A673 (cell line): Measurements from ENCODE around the gene CDC123. TPM values are rescaled to one million over a fixed set of nuclear protein-coding genes. Genes with fewer than 3 reads are reported as not detected.
A peak's percentile ranks its signal among the peaks of the same experiment; 100 is the strongest.

Experiments used
- BruUV-seq: library from RNA; stranded (reverse); fragments of 400-500 nt; replicated peaks from 2 replicates; lab custom pipeline; 2021; lab: Mats Ljungman, UMichigan
- CTCF ChIA-PET: fragments of 300-600 bp; sonication (Branson Sonifier 250); formaldehyde crosslinking; loops from one replicate; lab custom pipeline; 2022; ENCODE audit warnings: antibody characterized with exemption; lab: Charles Lee
- POLR2A ChIA-PET: fragments of 300-600 bp; sonication (Branson Sonifier 250); formaldehyde crosslinking; loops from one replicate; lab custom pipeline; 2022; ENCODE audit warnings: antibody characterized with exemption; ENCODE audit not compliant: low non-redundant PET; lab: Charles Lee
- DNase-seq: peaks from one replicate; pipeline ENCODE4 v3.0.0-alpha.2; 2015; ENCODE audit warnings: low spot score
- H3K27ac ChIP-seq: fragments of 200-600 bp; sonication (generic); 2 replicates; pipeline ENCODE4 v1.5.1; 2016; ENCODE audit warnings: mixed run types, low read depth, mild to moderate bottlenecking, mixed read lengths, antibody characterized with exemption, low read length; ENCODE audit not compliant: poor library complexity, severe bottlenecking
- H3K27me3 ChIP-seq: fragments of 200-600 bp; sonication (generic); replicated peaks from 2 replicates; pipeline ENCODE4 v1.6.1; 2017; ENCODE audit warnings: mixed run types, low read depth, mild to moderate bottlenecking, mixed read lengths, antibody characterized with exemption, low read length; ENCODE audit not compliant: insufficient read depth, poor library complexity
- H3K36me3 ChIP-seq: fragments of 200-600 bp; sonication (generic); 2 replicates; pipeline ENCODE4 v1.6.1; 2016; ENCODE audit warnings: mixed run types, mild to moderate bottlenecking, mixed read lengths, antibody characterized with exemption, low read length; ENCODE audit not compliant: insufficient read depth, poor library complexity, severe bottlenecking
- H3K4me1 ChIP-seq: fragments of 200-600 bp; sonication (generic); 2 replicates; pipeline ENCODE4 v1.6.1; 2017; ENCODE audit warnings: mixed run types, mild to moderate bottlenecking, mixed read lengths, antibody characterized with exemption, low read length; ENCODE audit not compliant: insufficient read depth, poor library complexity, severe bottlenecking
- H3K4me3 ChIP-seq: fragments of 200-600 bp; sonication (generic); 2 replicates; pipeline ENCODE4 v1.5.1; 2016; ENCODE audit warnings: low read depth, mixed run types, mild to moderate bottlenecking, mixed read lengths, low read length; ENCODE audit not compliant: poor library complexity, severe bottlenecking
- H3K9me3 ChIP-seq: fragments of 200-600 bp; sonication (generic); 2 replicates; pipeline ENCODE4 v1.6.1; 2016; ENCODE audit warnings: mixed run types, low read depth, mild to moderate bottlenecking, mixed read lengths, antibody characterized with exemption, low read length; ENCODE audit not compliant: poor library complexity, severe bottlenecking
- EZH2 ChIP-seq: fragments of 200-600 bp; sonication (generic); IDR thresholded peaks from 2 replicates; pipeline ENCODE4 v1.6.1; 2017; ENCODE audit warnings: borderline replicate concordance, low read depth, mild to moderate bottlenecking, mixed read lengths, antibody characterized with exemption, low read length; ENCODE audit not compliant: poor library complexity, severe bottlenecking
- intact Hi-C: fragments of 100-400 bp; cut with micrococcal nuclease; formaldehyde crosslinking; loops from one replicate; pipeline ENCODE4 v1.10.0; 2022; ENCODE audit not compliant: unreplicated experiment
- total RNA-seq: library from RNA; stranded (reverse); gene quantifications from 2 replicates; pipeline ENCODE4 v1.2.3, GENCODE V29; 2021
- TF ChIP-seq, protein P1 (sequence below): fragments of 300-800, 200-600 bp; sonication (generic); conservative IDR thresholded peaks from 2 replicates; pipeline ENCODE4 v1.5.1; 2017; ENCODE audit warnings: low read depth, mild to moderate bottlenecking, antibody characterized with exemption, low read length, moderate library complexity, mixed read lengths

Gene CDC123
- total RNA-seq, 1 experiment from 2014 or later: 207 TPM

DNA sequence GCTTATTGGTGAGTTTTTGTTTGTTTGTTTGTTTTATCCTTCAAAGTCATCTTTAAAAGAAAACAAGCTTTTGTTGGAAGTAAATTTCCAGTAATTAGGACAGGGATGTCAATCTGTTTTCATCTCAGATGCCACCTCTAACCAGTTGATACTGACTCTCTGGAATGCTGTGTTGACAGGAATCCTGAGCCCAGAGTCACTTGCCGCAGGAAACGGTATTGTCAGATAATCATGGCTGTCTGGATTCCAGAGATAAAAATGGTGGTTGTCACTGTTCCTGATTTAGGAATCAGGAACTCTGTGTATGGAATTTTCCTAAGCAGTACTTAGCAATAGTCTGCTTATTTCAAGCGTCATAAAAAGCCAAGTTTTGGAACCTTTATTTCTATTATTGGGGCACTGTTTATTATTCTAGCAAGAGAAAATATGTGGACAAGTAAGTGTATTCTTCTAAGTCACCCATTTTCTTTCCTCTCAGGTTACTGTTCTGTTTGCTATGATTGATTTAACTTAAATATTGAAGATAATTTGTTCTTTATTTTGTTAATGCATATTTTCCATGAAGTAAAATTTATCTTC is 39.2 kb downstream of the CDC123 start:
- Histone ChIP-seq H3K27me3 (no peaks in the 10 kb centered on the region), H3K36me3 (peaks cover 73% of the 10 kb centered on the region), H3K27ac (no peak overlapping the region), H3K4me1 (peaks cover 11% of the 10 kb centered on the region), H3K4me3 (no peak overlapping the region), H3K9me3 (no peaks in the 10 kb centered on the region)
- intact Hi-C loops: no loop called here
- BruUV-seq: no TSS peak
- CTCF ChIA-PET: no interaction called here
- no peak for DNase-seq
- POLR2A ChIA-PET: no interaction called here
- TF ChIP-seq, protein P1, sequence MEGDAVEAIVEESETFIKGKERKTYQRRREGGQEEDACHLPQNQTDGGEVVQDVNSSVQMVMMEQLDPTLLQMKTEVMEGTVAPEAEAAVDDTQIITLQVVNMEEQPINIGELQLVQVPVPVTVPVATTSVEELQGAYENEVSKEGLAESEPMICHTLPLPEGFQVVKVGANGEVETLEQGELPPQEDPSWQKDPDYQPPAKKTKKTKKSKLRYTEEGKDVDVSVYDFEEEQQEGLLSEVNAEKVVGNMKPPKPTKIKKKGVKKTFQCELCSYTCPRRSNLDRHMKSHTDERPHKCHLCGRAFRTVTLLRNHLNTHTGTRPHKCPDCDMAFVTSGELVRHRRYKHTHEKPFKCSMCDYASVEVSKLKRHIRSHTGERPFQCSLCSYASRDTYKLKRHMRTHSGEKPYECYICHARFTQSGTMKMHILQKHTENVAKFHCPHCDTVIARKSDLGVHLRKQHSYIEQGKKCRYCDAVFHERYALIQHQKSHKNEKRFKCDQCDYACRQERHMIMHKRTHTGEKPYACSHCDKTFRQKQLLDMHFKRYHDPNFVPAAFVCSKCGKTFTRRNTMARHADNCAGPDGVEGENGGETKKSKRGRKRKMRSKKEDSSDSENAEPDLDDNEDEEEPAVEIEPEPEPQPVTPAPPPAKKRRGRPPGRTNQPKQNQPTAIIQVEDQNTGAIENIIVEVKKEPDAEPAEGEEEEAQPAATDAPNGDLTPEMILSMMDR: no peak
- TF ChIP-seq EZH2: no peak

DNA sequence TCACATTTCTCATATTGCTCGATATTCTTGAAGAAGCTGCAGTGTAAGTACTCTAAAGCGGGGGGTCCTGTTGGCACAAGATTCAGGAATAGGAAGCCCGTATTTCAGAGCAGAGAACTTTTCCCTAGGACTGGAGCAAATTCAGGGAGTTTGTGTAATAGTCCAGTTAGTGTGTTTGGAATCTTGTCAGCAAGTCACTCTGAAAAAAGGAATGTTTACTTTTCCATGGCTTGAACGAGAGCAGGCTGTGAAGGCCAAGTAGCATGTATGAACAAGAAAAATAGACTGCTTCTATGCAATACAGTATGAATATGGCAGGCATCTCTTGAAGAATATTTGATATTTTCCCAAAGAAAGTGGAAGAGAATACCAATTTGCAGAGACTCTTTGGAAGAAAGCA is 39.8 kb downstream of the CDC123 start:
- Histone ChIP-seq H3K4me3 (no peak overlapping the region), H3K27me3 (no peaks in the 10 kb centered on the region), H3K27ac (no peak overlapping the region), H3K9me3 (no peaks in the 10 kb centered on the region), H3K4me1 (peaks cover 17% of the 10 kb centered on the region), H3K36me3 (peaks cover 70% of the 10 kb centered on the region)
- intact Hi-C loops: no loop called here
- TF ChIP-seq, protein P1: no peak
- no peak for TF ChIP-seq EZH2
- no peak for DNase-seq
- CTCF ChIA-PET: no interaction called here
- no TSS peak for BruUV-seq
- POLR2A ChIA-PET: no interaction called here

DNA sequence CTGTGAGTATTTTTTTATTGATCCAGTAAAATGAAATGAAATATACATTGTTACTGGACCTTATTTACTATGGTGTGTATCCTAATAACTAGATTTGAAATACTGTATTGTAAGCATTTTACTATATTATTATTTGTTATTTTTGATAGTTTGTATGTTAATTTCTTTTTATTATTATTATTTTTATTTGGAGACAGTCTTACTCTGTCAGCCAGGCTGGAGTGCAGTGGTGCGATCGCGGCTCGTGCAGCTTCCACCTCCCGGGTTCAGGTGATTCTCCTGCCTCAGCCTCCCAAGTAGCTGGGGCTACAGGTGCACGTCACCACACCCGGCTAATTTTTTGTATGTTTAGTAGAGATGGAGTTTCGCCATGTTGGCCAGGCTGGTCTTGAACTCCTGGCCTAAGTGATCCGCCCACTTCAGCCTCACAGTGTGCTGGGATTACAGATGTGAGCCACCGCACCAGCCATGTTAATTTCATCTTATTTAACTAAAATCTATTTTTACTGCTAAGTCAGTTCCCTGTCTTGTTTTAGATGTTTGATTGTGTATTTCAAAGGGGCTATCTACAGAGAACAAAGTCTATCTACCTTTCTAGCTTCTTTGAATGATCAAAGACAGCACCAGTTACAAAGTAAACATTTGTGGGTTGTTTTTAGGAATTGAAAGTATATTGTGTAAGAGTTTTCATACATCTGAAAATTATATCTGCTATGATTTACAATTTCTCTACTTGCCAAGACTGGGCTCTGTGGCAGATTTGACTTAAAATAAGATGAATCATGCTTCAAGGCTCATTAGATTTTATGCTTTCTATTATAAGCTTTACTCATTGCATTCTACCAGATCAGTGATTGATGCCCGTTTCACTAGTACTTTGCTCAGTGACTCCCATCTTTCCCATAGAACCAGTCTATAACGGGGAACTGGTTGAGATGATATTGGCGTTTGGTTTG is 41.6 kb downstream of the CDC123 start:
- POLR2A ChIA-PET: no interaction called here
- intact Hi-C loops: no loop called here
- Histone ChIP-seq H3K27ac (peak overlapping the region; percentile 51), H3K9me3 (no peaks in the 10 kb centered on the region), H3K27me3 (no peaks in the 10 kb centered on the region), H3K4me1 (peaks cover 31% of the 10 kb centered on the region), H3K36me3 (peaks cover 54% of the 10 kb centered on the region), H3K4me3 (no peak overlapping the region)
- no TSS peak for BruUV-seq
- CTCF ChIA-PET: no interaction called here
- peak; percentile 59 for DNase-seq
- TF ChIP-seq, protein P1: no peak
- TF ChIP-seq EZH2: no peak
